ENCODE measurements around the gene CYP46A1.
A peak's percentile ranks its signal among the peaks of the same experiment; 100 is the strongest.

Gene CYP46A1

DNA sequence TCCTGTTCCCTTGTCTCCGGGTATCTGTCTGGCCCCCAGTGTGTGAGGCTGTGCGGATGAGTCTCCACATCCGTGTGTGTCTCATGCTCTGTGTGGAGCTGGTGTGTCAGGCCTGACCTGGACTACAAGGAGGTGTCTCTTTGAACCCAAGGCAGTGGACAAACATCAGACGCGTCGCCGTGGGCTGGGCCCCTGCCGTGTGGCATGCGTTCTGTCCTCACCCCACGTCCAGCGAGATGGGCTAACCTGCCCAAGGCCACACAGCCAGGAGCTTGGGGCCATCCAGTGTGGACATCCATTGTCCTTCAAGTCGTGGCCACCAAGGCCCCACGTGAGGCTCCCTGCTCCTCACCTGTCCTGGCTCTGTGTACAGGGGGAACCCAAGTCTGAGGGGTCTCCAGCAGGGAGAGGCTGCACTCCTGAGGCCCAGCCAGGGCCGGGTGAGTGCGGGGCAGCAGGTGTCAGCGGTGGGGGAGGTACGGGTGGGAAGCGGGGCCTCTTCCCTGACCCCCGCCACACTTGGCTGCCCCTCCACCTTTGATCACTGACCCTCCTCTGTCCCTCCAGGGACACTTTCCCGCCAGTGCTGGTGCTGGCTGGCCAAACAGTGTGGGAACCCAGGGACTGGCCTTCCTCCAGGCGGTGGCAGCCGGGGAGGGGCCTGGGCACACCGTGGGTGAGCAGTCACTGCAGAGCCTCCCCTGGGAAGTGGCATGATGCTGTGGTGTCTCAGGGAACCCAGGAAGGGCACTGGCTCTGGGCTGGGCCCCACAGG is 48.5 kb downstream of the CYP46A1 start:
- DNase-seq, result no peak

DNA sequence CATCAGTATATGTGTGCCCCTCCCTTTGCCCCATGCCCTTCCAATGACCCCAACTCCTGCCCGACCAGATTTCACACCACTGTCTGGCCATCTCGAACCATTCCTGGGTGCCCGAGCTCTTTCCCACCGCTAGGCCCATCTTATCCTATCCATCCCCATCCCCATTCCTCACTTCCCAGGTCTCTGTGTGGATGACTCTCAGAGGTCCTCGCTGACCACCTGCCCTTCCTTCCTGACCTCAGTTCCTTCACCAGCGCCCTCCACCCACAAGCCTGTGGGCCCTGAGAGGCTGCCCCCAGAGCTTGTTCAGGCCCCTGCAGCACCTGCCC is 49.1 kb downstream of the CYP46A1 start:
- DNase-seq, result no peak

DNA sequence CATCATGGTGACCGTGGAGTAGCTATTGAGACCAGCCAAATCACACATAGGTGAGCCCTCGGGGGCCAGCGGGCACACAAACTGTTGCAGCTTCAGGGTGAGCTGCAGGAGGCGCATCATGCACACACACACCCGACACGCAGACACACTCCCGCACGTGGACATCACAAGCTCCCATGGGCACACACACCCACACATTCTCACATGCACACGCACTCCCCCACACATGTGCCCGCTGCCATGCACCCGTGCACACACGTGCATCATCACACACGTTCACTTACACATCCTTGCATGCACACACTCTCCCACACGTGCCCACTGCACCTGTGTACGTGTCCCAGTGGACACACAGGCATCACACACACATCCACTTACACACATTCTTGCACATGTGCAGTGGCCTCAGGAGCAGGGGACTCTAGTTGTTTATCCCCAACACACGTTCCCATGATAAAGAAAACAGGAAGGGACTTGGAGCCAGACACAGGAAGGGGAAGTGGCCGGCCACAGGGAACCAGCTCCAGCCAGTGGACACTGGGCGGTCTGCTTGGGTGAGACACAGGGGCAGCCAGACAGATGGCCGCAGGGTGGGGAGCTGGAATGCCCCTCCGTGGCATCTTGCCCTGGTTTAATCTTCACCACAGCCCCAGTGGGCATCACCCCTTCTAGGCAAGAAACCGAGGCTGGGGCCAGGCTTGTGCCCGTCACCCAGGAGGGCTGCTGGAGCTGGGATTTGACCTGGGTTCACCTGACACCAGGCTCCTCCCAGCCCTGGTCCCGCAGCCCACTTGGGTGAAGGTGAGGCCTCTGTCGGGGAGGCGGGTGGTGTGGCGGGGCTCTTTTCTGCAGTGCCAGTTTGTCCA is 49.7 kb downstream of the CYP46A1 start:
- DNase-seq, result no peak

DNA sequence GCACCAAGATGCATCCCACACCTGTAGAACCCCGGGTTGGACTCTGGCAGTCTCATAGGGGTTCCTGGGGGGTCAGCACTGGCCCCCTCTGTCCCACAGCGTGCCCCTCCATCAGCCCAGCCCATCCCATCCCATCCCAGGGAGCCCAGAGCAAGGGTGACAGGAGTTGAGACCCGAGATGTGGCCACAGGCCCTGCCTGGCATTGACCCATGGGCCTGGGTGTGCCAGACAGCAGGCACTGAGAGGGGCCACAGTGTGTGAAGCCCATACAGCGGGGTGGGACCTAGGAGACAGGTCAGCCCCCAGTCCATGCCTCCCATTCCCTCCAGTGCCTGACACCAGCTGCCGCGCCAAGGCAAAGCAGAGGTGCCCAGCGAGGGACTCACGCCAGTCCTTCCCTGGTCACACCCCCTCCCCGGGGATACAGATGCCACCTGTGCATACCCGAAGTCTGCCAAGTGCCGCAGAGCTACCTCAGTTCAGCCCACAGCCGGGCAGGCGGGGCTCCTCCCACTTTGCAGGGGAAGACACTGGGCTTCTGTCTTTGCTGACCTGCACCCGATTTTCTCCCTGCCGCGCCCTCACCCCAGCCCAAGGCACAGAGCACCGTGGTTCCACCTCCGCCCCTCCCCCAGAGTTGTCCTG is 50.4 kb downstream of the CYP46A1 start:
- no peak for DNase-seq

DNA sequence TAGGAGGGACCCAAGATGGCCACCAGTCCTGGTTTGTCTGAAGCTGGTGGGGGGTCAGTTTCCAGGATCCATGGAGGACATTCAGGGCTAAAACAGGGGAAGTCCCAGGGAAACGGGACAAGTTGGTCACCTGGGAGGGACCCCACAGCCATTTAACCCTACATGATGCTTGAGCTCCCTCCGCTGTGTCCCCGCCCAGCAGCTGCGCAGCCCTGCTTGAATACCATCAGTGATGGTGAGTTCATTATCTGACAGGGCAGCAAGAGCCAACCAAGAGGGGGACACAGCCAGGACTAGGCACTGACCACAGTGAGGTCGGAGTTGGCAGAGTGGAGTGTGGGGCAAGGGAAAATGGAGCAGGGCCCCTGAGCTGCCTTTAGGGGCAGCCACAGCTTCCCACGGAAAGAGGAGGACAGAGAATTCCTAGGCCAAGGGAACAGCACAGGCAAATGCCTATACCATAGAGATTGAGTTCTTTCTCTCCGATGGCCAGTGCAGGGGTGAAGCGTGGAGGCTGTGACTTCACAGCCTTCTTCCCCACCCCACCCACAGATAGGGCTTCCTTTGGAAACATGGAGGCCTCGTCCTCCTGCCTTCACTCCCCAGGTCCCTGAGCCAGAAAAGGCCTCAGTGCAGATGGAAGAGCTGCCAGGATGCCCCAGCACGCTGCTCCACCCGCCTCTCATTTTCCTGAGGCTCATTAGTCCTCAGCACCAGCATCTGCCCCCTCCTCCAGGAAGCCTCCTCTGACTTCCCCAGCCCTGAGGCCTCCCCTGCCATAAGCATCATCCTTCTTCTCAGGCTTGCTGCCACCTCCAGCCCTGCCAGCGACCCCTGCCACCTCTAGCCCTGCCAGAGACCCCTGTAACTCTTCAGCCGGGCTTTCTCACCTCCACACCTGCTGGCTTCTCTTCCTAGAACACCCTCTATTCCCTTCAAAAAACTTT is 51.4 kb downstream of the CYP46A1 start:
- no peak for DNase-seq

DNA sequence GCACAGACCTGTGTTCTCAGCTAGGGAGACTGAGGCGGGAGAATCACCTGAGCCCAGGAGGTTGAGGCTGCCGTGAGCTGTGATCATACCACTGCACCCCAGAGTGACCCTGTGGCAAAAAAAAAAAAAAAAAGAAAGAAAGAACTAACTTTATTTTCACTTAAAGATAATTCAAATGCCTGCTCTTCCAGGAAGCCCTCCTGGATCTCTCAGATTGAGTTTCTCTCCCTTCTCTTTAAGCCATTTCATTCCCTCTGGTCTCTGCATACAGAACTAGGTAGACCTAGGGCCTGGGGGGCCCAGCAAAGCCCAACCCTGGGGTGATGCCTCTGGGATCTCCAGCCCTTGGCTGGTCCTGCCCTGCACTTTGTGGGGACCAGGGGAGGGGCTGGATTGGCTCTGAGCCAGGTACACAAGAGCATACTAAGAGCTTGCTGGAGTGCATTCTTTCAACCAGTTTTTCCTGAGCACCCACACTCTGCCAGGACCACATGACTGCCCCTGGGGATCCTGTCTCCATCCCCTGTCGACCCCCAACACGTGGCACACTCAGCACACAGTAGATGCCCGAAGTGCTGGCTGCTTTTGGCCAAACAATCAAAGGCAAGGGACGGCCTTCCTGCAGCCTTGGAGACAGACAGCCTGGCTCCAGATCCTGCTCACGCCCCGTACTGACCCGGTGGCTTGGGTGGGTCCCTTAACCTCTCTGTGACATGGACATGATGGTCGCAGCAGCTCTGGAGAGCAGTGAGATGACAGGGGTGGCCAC is 52.7 kb downstream of the CYP46A1 start:
- peak; percentile 23 for DNase-seq

DNA sequence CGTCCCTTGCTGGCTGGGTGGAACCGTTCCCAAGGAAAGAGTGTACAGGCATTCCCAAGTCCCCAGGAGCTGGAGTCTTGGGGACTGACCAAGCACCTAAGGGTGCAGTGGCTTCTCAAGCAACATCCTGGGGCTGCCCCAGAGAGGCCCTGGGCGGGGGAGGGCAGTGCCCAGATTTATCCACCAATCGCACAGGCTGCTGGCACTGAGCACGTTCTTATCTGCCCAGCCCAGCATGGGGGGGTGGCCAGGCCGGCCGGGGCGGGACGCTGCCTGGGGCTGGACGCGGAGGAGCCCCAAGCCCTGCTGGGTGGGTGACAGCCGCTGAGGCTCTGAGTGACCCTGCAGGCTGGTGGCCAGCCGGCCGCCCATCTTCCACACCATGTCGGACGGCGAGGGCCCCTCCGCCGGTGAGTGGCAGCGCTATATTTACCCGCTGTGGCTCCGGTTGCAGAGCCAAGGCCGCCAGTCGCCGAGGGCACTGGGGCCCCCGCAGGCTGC is 53.4 kb downstream of the CYP46A1 start:
- no peak for DNase-seq

DNA sequence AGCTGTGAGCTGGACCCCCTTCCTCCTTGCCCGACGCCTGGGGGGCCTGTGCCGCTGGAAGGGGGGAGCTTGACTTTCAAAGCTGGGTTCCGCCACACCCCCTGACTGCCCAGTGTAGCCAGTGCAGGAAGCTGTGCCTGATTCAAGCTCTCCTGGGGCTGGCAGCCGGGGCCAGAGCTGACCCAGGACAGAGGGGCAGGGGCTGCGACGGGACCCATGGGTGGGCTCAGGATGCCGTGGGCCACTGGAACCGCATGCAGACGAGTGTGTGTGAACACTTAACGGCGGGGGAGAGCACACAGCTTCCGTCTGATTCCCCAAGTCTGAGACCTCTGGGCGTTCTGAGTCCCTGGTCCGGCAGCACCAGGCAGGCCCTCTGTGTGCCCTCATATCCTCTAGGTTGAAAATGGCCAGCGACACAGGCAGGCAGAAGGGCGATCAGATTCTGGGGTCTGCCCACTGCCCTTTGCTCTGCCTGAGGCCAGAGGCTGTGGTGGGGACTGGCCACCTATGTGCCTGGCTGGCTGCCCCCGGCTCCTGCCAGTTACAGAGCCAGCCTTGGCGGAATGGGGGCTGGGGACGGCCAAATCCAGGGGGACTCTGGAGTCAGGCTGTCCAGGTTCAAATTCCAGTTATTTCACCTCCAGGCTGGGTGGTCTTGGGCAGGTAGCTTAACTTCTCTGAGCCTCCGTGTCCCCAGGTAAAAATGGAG is 54.0 kb downstream of the CYP46A1 start:
- no peak for DNase-seq

DNA sequence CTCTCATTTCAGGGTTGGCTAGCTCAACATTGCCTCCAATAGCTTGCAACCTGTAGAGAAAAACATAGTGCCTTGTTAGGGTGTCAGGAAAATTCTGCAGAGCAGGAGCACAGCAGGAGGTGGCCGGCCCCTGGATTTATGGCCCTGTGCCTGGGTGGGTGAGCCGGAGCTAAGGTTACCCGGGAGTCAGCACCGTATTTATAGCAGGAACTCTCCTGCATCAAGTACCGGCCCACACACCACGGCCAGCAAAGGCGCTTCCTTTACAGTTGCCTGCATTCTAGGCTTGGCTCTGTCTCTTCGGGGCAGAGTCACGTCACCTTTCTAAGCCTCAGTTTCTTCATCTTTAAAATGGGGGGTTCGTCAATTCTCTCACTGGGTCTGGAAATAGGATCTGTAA is 56.3 kb downstream of the CYP46A1 start:
- no peak for DNase-seq

DNA sequence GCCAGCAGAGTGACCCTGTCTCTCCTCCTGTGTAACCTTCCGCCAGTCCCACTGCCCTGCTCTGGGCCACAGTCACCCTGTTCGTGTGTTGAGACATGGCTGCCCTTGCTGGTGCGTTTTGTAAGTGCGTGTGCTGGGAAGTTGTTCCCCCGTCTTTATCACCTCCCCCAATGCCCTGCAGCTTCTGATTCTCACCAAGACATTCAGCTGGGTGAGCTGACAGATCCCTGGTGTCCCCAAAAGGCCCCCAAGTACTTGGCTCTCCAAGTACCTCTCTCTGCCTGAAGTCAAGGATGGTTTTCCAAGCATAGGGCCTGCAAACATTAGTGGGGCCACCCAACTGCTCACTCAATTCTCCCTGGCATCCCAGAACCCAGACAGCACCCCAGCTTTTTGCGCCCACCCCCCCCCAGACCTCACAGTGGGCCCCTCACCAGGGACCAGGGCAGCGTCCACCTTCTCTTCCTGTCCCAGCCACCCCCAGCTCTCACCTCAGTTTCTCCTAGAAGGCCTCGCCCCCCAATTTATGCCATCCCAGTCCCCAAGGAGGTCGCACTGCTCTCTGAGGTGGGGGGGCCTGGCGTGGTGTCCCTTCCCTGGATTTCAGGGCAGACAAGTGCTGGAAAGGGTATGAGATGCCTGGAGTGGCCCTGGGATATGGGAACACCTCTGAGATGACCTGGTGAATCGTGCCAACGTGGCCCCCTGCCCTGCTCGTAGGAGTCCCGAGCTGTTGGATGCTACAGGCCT is 57.3 kb downstream of the CYP46A1 start:
- no peak for DNase-seq

DNA sequence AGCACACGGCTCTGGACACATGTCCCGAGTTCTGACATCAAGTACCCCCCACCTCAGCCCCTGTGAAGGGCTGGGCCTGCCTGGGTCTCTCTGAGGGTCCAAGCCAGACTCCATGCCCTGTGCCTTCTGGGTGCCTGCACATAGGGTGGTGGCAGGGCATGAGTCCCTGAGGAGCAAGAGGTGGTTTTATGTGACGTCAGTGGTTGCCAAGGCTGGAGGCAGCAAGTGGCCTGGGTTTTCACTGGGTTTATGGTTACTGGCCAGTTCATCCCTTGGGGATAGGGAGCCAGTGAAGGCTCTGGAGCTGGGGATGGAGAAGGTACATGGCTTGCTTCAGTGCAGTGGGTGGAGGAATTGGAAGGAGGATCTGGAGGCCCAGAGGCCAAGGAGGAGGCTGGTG is 58.0 kb downstream of the CYP46A1 start:
- DNase-seq, result no peak

DNA sequence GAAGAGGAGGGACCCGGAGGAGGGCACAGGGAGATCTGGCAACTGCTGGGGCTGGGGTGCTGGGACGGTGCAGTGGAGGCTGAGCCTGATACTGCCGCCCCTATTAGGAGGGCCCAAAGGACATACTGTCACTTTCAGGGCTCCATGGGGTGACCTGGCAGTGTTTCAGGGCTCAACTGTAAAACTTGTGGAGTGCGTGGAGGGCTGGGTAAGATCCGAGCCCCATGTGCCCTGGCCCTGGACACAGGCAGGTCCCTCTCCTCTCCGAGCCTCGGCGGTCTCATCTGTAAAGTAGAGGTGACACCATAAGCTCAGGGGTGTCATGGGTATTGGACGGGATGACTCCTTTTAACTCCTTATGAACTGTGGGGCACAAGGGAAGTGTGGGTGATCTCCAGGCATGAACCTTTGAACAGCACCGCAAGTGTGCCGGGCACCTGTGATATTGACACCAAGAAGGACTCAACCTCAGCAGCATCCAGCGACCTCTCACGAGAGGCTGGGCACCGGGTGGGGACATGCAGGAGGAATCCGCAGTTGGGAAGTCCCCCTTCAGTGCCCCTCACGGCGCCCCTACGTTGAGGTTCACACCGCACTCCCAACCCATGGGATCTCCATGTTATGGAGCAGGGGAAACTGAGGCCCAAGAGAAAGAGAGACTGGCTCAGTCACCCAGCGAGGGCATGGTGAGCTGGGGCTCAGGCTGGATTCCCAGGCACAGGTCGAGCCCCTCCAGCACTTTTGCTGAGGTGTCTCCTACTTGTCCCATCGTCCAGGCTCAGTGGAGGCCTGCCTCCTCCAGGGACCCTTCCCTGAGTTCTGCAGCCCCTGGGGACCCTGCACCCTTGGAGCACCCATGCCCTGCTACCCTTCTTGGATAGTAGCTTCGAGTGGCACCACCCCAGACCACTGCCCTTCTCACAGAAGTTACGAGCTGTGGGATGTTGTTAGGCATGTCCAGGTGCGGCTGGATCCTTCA is 58.7 kb downstream of the CYP46A1 start:
- DNase-seq, result no peak

DNA sequence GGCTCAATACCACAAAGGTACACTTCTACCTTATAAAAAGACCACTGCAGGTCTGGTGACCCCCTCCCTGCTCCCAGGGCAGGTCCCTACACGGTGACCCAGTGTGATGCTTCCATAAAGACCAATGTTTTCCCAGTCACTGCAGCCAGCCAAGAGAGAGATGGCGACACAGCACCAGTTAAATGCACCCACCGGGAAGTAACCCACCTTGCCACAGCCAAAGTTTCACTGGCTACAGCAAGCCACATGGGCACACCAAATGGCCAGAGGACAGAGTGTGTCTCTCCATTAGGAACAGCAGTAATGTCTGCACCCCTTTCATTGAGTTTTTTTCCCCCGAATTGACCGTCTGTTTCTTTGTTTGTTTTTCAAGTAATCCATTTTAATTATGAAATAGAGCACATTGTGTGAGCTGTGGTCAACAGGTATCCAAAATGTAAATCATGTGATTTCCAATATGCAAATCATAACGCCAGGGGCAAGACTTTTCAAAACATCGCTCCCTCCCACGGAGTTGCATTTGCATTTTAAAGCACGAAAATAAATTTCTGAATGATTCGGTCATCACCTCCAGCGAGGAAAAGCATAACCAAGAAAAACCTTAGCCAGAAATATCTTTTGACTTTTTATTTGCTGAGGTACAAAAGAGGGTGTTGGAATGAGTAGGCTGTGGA is 60.2 kb downstream of the CYP46A1 start:
- no peak for DNase-seq

DNA sequence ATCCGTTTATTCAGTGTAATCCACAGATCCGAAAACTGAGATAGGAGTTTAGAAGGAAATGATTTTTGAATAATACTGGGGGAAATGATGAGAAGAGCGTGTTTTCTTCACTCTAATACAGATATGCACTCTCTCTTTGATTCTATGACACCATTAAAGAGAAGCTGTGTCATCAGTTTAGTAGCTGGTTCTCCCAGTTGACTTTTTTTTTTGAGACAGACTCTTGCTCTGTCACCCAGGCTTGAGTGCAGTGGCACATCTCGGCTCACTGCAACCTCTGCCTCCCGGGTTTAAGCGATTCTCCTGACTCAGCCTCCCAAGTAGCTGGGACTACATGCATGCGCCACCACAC is 60.8 kb downstream of the CYP46A1 start:
- no peak for DNase-seq

DNA sequence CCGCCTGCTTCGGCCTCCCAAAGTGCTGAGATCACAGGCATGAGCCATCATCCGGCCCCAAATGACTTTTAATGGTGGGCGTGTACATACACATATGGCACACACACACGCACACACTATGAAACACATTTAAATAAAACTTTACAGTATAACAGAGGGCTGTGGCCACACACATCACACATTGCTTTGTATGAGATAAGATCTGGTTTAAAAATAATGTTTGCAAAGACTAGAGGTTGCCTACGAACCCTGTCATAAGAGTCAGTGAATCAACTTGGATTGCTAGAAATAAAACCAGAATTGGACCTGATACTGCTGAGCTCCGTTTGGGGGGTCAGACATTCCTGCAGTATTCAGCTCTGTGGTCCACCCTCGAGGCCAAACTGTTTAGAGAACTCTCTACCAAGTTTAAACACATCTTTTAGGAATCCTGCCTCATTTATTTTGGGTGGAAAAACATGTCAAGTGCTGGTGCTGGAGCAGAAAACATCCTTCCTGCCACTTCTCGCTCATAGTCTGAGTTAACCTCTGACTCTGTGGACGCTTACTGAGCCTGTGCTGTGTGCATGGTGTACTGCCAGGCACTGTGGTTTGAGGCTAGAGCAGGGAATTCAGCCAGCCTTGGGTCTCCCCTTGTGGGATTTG is 61.3 kb downstream of the CYP46A1 start:
- no peak for DNase-seq

DNA sequence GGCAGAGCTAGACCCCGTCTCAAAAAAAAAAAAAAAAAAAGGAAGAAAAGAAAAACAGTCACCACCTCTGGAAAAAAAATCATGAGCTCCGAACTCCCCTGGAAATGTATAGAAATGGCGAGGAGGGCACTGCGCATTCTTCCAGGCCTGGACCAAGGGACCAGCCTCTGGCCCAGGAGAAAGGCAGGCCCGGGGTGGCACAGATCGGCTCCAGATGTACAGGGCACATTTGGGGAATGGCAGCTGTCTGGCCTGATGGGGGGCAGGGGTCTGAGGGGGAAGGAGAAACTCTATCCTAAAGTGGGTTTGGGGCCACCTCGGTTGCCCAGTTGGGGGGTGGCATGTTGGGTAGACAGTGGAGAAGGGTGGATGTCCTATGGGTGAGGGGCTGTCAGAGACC is 63.1 kb downstream of the CYP46A1 start:
- DNase-seq, result no peak

DNA sequence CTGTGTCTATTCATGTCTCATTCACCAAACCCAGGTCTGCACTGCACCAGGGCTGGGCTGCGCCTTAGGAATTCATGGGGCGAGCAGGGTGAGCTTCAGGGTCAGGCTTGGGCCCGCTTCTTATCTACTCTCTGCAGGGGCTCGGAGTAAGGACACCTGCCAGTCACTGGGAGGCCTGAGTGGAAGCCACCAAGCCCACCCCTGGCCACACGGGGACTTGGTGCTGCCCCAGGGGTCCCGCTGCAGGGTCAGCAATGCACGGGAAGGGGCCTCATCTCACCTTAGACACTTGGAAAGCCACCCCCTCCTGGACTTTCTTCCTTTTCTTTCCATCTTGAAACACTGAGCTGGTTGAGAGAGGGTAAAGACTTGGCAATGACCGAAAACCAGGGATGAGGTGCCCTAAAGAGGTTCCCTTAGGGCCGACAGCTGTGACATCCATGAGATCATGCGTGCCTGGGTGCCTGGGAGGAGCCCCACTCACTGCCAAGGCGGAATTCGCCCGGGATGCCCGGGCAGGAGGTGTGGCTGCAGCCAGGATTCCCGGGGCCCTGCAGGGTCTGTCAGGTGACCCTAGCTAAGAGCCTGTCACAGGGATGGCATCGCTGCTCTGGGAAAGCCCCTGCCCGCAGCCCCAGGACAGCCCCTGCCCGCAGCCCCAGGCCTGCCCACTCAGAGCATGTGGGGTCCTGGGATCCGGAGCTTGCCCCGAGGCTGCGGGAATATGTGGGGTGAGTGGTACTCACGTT is 63.7 kb downstream of the CYP46A1 start:
- DNase-seq, result no peak

Data from NCI-H2227 treated with DMSO at 0.1 percent for 48 hours (cell line).